ENCODE results near the gene TEX9.

The TEX9 gene

GRCh38 chr15:56341201-56341600 is 24.0 kb upstream of the TEX9 start:
- no peaks in the 10 kb centered on the region for H3K27me3 ChIP-seq (ENCODE audit: control insufficient read depth in 1 of 2, insufficient read depth in 2 of 2, low read length in 2 of 2)
- H3K4me3 ChIP-seq (ENCODE audit: low read depth in 1 of 2, low read length in 2 of 2): no peak overlapping the region
- H3K9ac ChIP-seq (ENCODE audit: low read depth in 1 of 2, low read length in 2 of 2): no peak overlapping the region
- H3K9me3 ChIP-seq (ENCODE audit: control insufficient read depth in 1 of 2, low read length in 2 of 2): no peaks in the 10 kb centered on the region
- H3K4me1 ChIP-seq (ENCODE audit: control insufficient read depth in 1 of 2, insufficient read depth in 2 of 2, low read length in 2 of 2): peaks cover 0 to 6% of the 10 kb centered on the region in 2 donors
- no peaks in the 10 kb centered on the region for H3K36me3 ChIP-seq (ENCODE audit: control insufficient read depth in 1 of 2, insufficient read depth in 2 of 2, low read length in 2 of 2)
- no peak overlapping the region for H3K27ac ChIP-seq (ENCODE audit: low read depth, low read length)

GRCh38 chr15:56342653-56343052 is 22.6 kb upstream of the TEX9 start:
- Histone ChIP-seq H3K27ac (ENCODE audit: low read depth, low read length) (no peak overlapping the region), H3K9ac (ENCODE audit: low read depth in 1 of 2, low read length in 2 of 2) (no peak overlapping the region), H3K4me1 (ENCODE audit: control insufficient read depth in 1 of 2, insufficient read depth in 2 of 2, low read length in 2 of 2) (no peaks in the 10 kb centered on the region), H3K4me3 (ENCODE audit: low read depth in 1 of 2, low read length in 2 of 2) (no peak overlapping the region), H3K27me3 (ENCODE audit: control insufficient read depth in 1 of 2, insufficient read depth in 2 of 2, low read length in 2 of 2) (no peaks in the 10 kb centered on the region), H3K9me3 (ENCODE audit: control insufficient read depth in 1 of 2, low read length in 2 of 2) (no peaks in the 10 kb centered on the region), H3K36me3 (ENCODE audit: control insufficient read depth in 1 of 2, insufficient read depth in 2 of 2, low read length in 2 of 2) (no peaks in the 10 kb centered on the region)

GRCh38 chr15:56343879-56344278 is 21.3 kb upstream of the TEX9 start:
- H3K9ac ChIP-seq (ENCODE audit: low read depth in 1 of 2, low read length in 2 of 2): no peak overlapping the region
- H3K4me1 ChIP-seq (ENCODE audit: control insufficient read depth in 1 of 2, insufficient read depth in 2 of 2, low read length in 2 of 2): no peaks in the 10 kb centered on the region
- H3K27ac ChIP-seq (ENCODE audit: low read depth, low read length): no peak overlapping the region
- H3K4me3 ChIP-seq (ENCODE audit: low read depth in 1 of 2, low read length in 2 of 2): no peak overlapping the region
- no peaks in the 10 kb centered on the region for H3K27me3 ChIP-seq (ENCODE audit: control insufficient read depth in 1 of 2, insufficient read depth in 2 of 2, low read length in 2 of 2)
- no peaks in the 10 kb centered on the region for H3K9me3 ChIP-seq (ENCODE audit: control insufficient read depth in 1 of 2, low read length in 2 of 2)
- no peaks in the 10 kb centered on the region for H3K36me3 ChIP-seq (ENCODE audit: control insufficient read depth in 1 of 2, insufficient read depth in 2 of 2, low read length in 2 of 2)

GRCh38 chr15:56344336-56344735 is 20.9 kb upstream of the TEX9 start:
- no peaks in the 10 kb centered on the region for H3K27me3 ChIP-seq (ENCODE audit: control insufficient read depth in 1 of 2, insufficient read depth in 2 of 2, low read length in 2 of 2)
- H3K4me1 ChIP-seq (ENCODE audit: control insufficient read depth in 1 of 2, insufficient read depth in 2 of 2, low read length in 2 of 2): no peaks in the 10 kb centered on the region

GRCh38 chr15:56346414-56346813 is 18.8 kb upstream of the TEX9 start:
- H3K9ac ChIP-seq (ENCODE audit: low read depth in 1 of 2, low read length in 2 of 2): no peak overlapping the region
- no peak overlapping the region for H3K4me3 ChIP-seq (ENCODE audit: low read depth in 1 of 2, low read length in 2 of 2)
- H3K4me1 ChIP-seq (ENCODE audit: control insufficient read depth in 1 of 2, insufficient read depth in 2 of 2, low read length in 2 of 2): no peaks in the 10 kb centered on the region
- no peaks in the 10 kb centered on the region for H3K36me3 ChIP-seq (ENCODE audit: control insufficient read depth in 1 of 2, insufficient read depth in 2 of 2, low read length in 2 of 2)
- no peaks in the 10 kb centered on the region for H3K27me3 ChIP-seq (ENCODE audit: control insufficient read depth in 1 of 2, insufficient read depth in 2 of 2, low read length in 2 of 2)
- no peak overlapping the region for H3K27ac ChIP-seq (ENCODE audit: low read depth, low read length)
- H3K9me3 ChIP-seq (ENCODE audit: control insufficient read depth in 1 of 2, low read length in 2 of 2): no peaks in the 10 kb centered on the region

More at GRCh38 chr15:56344336-56344735, 20.9 kb upstream of the TEX9 start:
- no peak overlapping the region for H3K27ac ChIP-seq (ENCODE audit: low read depth, low read length)
- H3K9me3 ChIP-seq (ENCODE audit: control insufficient read depth in 1 of 2, low read length in 2 of 2): no peaks in the 10 kb centered on the region
- no peaks in the 10 kb centered on the region for H3K36me3 ChIP-seq (ENCODE audit: control insufficient read depth in 1 of 2, insufficient read depth in 2 of 2, low read length in 2 of 2)
- H3K4me3 ChIP-seq (ENCODE audit: low read depth in 1 of 2, low read length in 2 of 2): no peak overlapping the region
- H3K9ac ChIP-seq (ENCODE audit: low read depth in 1 of 2, low read length in 2 of 2): no peak overlapping the region

- no peak overlapping the region for H3K9ac ChIP-seq (ENCODE audit: low read depth in 1 of 2, low read length in 2 of 2)
- H3K27ac ChIP-seq (ENCODE audit: low read depth, low read length): no peak overlapping the region
- no peaks in the 10 kb centered on the region for H3K4me1 ChIP-seq (ENCODE audit: control insufficient read depth in 1 of 2, insufficient read depth in 2 of 2, low read length in 2 of 2)
- H3K4me3 ChIP-seq (ENCODE audit: low read depth in 1 of 2, low read length in 2 of 2): no peak overlapping the region
- no peaks in the 10 kb centered on the region for H3K36me3 ChIP-seq (ENCODE audit: control insufficient read depth in 1 of 2, insufficient read depth in 2 of 2, low read length in 2 of 2)
- no peaks in the 10 kb centered on the region for H3K27me3 ChIP-seq (ENCODE audit: control insufficient read depth in 1 of 2, insufficient read depth in 2 of 2, low read length in 2 of 2)
- no peaks in the 10 kb centered on the region for H3K9me3 ChIP-seq (ENCODE audit: control insufficient read depth in 1 of 2, low read length in 2 of 2)
Observed at GRCh38 chr15:56349554-56349953, 15.7 kb upstream of the TEX9 start.

GRCh38 chr15:56351353-56351752 is 13.9 kb upstream of the TEX9 start:
- no peaks in the 10 kb centered on the region for H3K27me3 ChIP-seq (ENCODE audit: control insufficient read depth in 1 of 2, insufficient read depth in 2 of 2, low read length in 2 of 2)
- H3K9me3 ChIP-seq (ENCODE audit: control insufficient read depth in 1 of 2, low read length in 2 of 2): no peaks in the 10 kb centered on the region
- H3K9ac ChIP-seq (ENCODE audit: low read depth in 1 of 2, low read length in 2 of 2): no peak overlapping the region
- H3K36me3 ChIP-seq (ENCODE audit: control insufficient read depth in 1 of 2, insufficient read depth in 2 of 2, low read length in 2 of 2): no peaks in the 10 kb centered on the region
- H3K4me1 ChIP-seq (ENCODE audit: control insufficient read depth in 1 of 2, insufficient read depth in 2 of 2, low read length in 2 of 2): no peaks in the 10 kb centered on the region
- no peak overlapping the region for H3K27ac ChIP-seq (ENCODE audit: low read depth, low read length)
- H3K4me3 ChIP-seq (ENCODE audit: low read depth in 1 of 2, low read length in 2 of 2): no peak overlapping the region

GRCh38 chr15:56351957-56352506 is 13.2 kb upstream of the TEX9 start:
- H3K4me3 ChIP-seq (ENCODE audit: low read depth in 1 of 2, low read length in 2 of 2): no peak overlapping the region

GRCh38 chr15:56353119-56353518 is 12.1 kb upstream of the TEX9 start:
- no peak overlapping the region for H3K27ac ChIP-seq (ENCODE audit: low read depth, low read length)
- H3K36me3 ChIP-seq (ENCODE audit: control insufficient read depth in 1 of 2, insufficient read depth in 2 of 2, low read length in 2 of 2): no peaks in the 10 kb centered on the region
- H3K9me3 ChIP-seq (ENCODE audit: control insufficient read depth in 1 of 2, low read length in 2 of 2): no peaks in the 10 kb centered on the region
- H3K9ac ChIP-seq (ENCODE audit: low read depth in 1 of 2, low read length in 2 of 2): no peak overlapping the region
- no peaks in the 10 kb centered on the region for H3K27me3 ChIP-seq (ENCODE audit: control insufficient read depth in 1 of 2, insufficient read depth in 2 of 2, low read length in 2 of 2)
- H3K4me1 ChIP-seq (ENCODE audit: control insufficient read depth in 1 of 2, insufficient read depth in 2 of 2, low read length in 2 of 2): no peaks in the 10 kb centered on the region
- no peak overlapping the region for H3K4me3 ChIP-seq (ENCODE audit: low read depth in 1 of 2, low read length in 2 of 2)

More at GRCh38 chr15:56351957-56352506, 13.2 kb upstream of the TEX9 start:
- Histone ChIP-seq H3K27me3 (ENCODE audit: control insufficient read depth in 1 of 2, insufficient read depth in 2 of 2, low read length in 2 of 2) (no peaks in the 10 kb centered on the region), H3K4me1 (ENCODE audit: control insufficient read depth in 1 of 2, insufficient read depth in 2 of 2, low read length in 2 of 2) (no peaks in the 10 kb centered on the region), H3K9ac (ENCODE audit: low read depth in 1 of 2, low read length in 2 of 2) (no peak overlapping the region), H3K9me3 (ENCODE audit: control insufficient read depth in 1 of 2, low read length in 2 of 2) (no peaks in the 10 kb centered on the region), H3K36me3 (ENCODE audit: control insufficient read depth in 1 of 2, insufficient read depth in 2 of 2, low read length in 2 of 2) (no peaks in the 10 kb centered on the region), H3K27ac (ENCODE audit: low read depth, low read length) (no peak overlapping the region)

GRCh38 chr15:56353740-56354139 is 11.5 kb upstream of the TEX9 start:
- no peak overlapping the region for H3K9ac ChIP-seq (ENCODE audit: low read depth in 1 of 2, low read length in 2 of 2)
- no peaks in the 10 kb centered on the region for H3K36me3 ChIP-seq (ENCODE audit: control insufficient read depth in 1 of 2, insufficient read depth in 2 of 2, low read length in 2 of 2)
- H3K4me1 ChIP-seq (ENCODE audit: control insufficient read depth in 1 of 2, insufficient read depth in 2 of 2, low read length in 2 of 2): no peaks in the 10 kb centered on the region
- no peaks in the 10 kb centered on the region for H3K27me3 ChIP-seq (ENCODE audit: control insufficient read depth in 1 of 2, insufficient read depth in 2 of 2, low read length in 2 of 2)
- H3K27ac ChIP-seq (ENCODE audit: low read depth, low read length): no peak overlapping the region
- no peak overlapping the region for H3K4me3 ChIP-seq (ENCODE audit: low read depth in 1 of 2, low read length in 2 of 2)
- no peaks in the 10 kb centered on the region for H3K9me3 ChIP-seq (ENCODE audit: control insufficient read depth in 1 of 2, low read length in 2 of 2)

GRCh38 chr15:56356616-56357015 is 8.6 kb upstream of the TEX9 start:
- no peak overlapping the region for H3K9ac ChIP-seq (ENCODE audit: low read depth in 1 of 2, low read length in 2 of 2)
- no peak overlapping the region for H3K4me3 ChIP-seq (ENCODE audit: low read depth in 1 of 2, low read length in 2 of 2)
- H3K36me3 ChIP-seq (ENCODE audit: control insufficient read depth in 1 of 2, insufficient read depth in 2 of 2, low read length in 2 of 2): no peaks in the 10 kb centered on the region
- H3K27me3 ChIP-seq (ENCODE audit: control insufficient read depth in 1 of 2, insufficient read depth in 2 of 2, low read length in 2 of 2): no peaks in the 10 kb centered on the region
- no peak overlapping the region for H3K27ac ChIP-seq (ENCODE audit: low read depth, low read length)
- no peaks in the 10 kb centered on the region for H3K4me1 ChIP-seq (ENCODE audit: control insufficient read depth in 1 of 2, insufficient read depth in 2 of 2, low read length in 2 of 2)
- H3K9me3 ChIP-seq (ENCODE audit: control insufficient read depth in 1 of 2, low read length in 2 of 2): no peaks in the 10 kb centered on the region

Data from duodenal mucosa (tissue), 2 donors.